22Rv1 (cell line): Measurements from ENCODE around the gene ZMYND19.

ENCODE experiments used
- ZFX ChIP-seq: fragments of 450-650 bp; IDR thresholded peaks from 2 replicates; pipeline ENCODE4 v1.6.1; 2017; ENCODE audit warnings: antibody characterized with exemption, borderline replicate concordance
- TF ChIP-seq, protein P1 (sequence below): fragments of 450-650 bp; IDR thresholded peaks from 2 replicates; pipeline ENCODE4 v1.5.1; 2017; ENCODE audit warnings: mild to moderate bottlenecking

DNA sequence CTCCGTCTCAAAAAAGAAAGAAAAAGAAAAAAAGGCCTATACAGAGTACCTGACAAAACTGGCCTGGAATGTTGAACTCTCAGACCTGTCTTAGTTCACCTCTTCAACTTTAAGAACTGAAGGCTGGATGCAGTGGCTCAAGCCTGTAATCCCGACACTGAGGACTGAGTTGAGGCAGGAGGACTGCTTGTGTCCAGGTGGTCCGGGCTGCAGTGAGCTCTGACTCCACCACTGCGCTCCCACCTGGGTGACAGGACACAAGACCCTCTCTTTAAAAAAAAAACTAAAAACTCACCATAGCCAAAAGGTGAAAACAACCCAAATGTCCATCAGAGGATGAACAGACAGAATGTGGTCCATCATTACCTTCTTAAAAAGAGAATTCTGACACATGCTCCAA is 32.2 kb downstream of the ZMYND19 start:
- TF ChIP-seq, protein P1, sequence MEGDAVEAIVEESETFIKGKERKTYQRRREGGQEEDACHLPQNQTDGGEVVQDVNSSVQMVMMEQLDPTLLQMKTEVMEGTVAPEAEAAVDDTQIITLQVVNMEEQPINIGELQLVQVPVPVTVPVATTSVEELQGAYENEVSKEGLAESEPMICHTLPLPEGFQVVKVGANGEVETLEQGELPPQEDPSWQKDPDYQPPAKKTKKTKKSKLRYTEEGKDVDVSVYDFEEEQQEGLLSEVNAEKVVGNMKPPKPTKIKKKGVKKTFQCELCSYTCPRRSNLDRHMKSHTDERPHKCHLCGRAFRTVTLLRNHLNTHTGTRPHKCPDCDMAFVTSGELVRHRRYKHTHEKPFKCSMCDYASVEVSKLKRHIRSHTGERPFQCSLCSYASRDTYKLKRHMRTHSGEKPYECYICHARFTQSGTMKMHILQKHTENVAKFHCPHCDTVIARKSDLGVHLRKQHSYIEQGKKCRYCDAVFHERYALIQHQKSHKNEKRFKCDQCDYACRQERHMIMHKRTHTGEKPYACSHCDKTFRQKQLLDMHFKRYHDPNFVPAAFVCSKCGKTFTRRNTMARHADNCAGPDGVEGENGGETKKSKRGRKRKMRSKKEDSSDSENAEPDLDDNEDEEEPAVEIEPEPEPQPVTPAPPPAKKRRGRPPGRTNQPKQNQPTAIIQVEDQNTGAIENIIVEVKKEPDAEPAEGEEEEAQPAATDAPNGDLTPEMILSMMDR, result no peak
- no peak for TF ChIP-seq ZFX
